ENCODE data around the gene C2orf49. TPM values are rescaled to one million over a fixed set of nuclear protein-coding genes. Genes with fewer than 3 reads are reported as not detected.

C2orf49 gene
- total and polyA plus RNA-seq, 10 of the 15 experiments (the other 5 are each of a cell fraction or from before 2014, with no cell fraction given), result 7.2 to 24.2 (median 15.5) TPM

DNA sequence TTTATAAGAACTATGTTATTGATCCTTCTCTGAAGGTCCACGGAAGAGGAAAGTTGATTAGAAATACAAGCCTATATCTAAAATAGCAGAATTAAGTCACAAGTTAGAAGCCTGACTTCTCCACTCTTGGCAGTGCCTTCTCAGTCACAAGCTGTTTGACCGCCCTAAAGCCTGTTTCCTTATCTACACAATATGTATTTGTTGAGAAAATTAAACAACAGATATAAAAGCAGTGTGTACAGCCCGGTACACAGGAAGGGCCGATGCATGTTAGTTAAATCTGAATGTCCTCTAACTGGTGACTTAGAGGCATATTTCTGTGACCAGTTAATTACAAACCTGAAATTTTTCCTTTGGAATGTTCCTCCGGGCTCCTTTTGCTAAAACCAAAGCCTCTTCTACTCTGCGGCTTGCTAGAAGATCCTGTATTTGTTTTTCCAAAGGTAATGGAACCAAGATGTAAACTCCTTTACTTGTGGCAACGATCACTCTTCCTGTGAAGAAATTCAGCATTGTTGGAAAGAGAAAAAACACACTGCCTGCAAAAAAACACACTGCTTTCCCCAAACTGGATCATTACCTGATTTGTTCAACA, 41.2 kb upstream of the C2orf49 start:
- in situ Hi-C loops (cut with MboI), result no loop called here
- H3K79me2 ChIP-seq (ENCODE audit: control insufficient read depth, insufficient read depth, low read length), result peaks cover 4% of the 10 kb centered on the region
- ChIA-PET POLR2A (no interaction called here), CTCF (interaction anchor here (0.6 to 4.3 kb wide), 2 partner anchors 12 to 14 kb away, joined by 3 to 15 read pairs; no protein-coding TSS in a partner anchor), RAD21 (ENCODE audit: unreplicated experiment) (no interaction called here), SMC1A (ENCODE audit: uncharacterized antibody, unreplicated experiment) (no interaction called here)
- no peak overlapping the region for H2AFZ ChIP-seq (ENCODE audit: control insufficient read depth, low read depth, low read length)
- DNase-seq (ENCODE audit: low read depth, low spot score) (no peak), ATAC-seq (no peak), FAIRE-seq (no peak)
- TF ChIP-seq TCF3 (IDR thresholded peaks at IDR 0.05; ENCODE audit: borderline replicate concordance, insufficient read depth, low read depth, low read length), result no peak
- no peak for TF ChIP-seq NFXL1 (IDR thresholded peaks at IDR 0.05; ENCODE audit: borderline replicate concordance)
- no peak for TF ChIP-seq PAX5 (IDR thresholded peaks at IDR 0.05; ENCODE audit: borderline replicate concordance, low read depth, low read length)
- TF ChIP-seq RUNX3 (IDR thresholded peaks at IDR 0.05; ENCODE audit: low read length), result no peak
- no peak for TF ChIP-seq NR2C1 (IDR thresholded peaks at IDR 0.05)
- TF ChIP-seq E2F4 (IDR thresholded peaks at IDR 0.05; ENCODE audit: low read depth, low read length), result no peak
- TF ChIP-seq, protein P1, sequence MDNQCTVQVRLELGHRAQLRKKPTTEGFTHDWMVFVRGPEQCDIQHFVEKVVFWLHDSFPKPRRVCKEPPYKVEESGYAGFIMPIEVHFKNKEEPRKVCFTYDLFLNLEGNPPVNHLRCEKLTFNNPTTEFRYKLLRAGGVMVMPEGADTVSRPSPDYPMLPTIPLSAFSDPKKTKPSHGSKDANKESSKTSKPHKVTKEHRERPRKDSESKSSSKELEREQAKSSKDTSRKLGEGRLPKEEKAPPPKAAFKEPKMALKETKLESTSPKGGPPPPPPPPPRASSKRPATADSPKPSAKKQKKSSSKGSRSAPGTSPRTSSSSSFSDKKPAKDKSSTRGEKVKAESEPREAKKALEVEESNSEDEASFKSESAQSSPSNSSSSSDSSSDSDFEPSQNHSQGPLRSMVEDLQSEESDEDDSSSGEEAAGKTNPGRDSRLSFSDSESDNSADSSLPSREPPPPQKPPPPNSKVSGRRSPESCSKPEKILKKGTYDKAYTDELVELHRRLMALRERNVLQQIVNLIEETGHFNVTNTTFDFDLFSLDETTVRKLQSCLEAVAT (IDR thresholded peaks at IDR 0.05), result no peak
- no peaks in the 10 kb centered on the region for H3K9me3 ChIP-seq (replicated peaks; ENCODE audit: control insufficient read depth, insufficient read depth, low read length)
- H4K20me1 ChIP-seq (ENCODE audit: control insufficient read depth, insufficient read depth), result no peaks in the 10 kb centered on the region; the same call in 1 of the 2 replicates
- intact Hi-C loops (cut with micrococcal nuclease; ENCODE audit: unreplicated experiment), result loop anchor here (5.0 kb wide), 1 partner anchor 46 kb away; no protein-coding TSS in a partner anchor
- BruUV-seq (replicated peaks), result no TSS peak
- H3K4me2 ChIP-seq (ENCODE audit: control insufficient read depth, insufficient read depth), result no peak overlapping the region
- peaks cover 10 to 34% of the 10 kb centered on the region in 2 experiments for H3K36me3 ChIP-seq (ENCODE audit: control insufficient read depth in 2 of 2, insufficient read depth in 2 of 2, low read length in 1 of 2)
- no peak overlapping the region for H3K27ac ChIP-seq (ENCODE audit: control insufficient read depth, insufficient read depth)
- WGBS (ENCODE audit: insufficient coverage, insufficient replicate concordance, low lambda C conversion rate, missing lambda C conversion rate), result 91% methylated on average over 7 of the region's 7 CpGs
- no peak overlapping the region for H3K9ac ChIP-seq (ENCODE audit: control insufficient read depth, insufficient read depth, low read length)
- no peaks in the 10 kb centered on the region for H3K4me1 ChIP-seq (ENCODE audit: control insufficient read depth, insufficient read depth, low read length)
- no peak overlapping the region for H3K4me3 ChIP-seq
- H3K27me3 ChIP-seq (replicated peaks in 1 of 2; ENCODE audit: control insufficient read depth in 2 of 2, insufficient read depth in 2 of 2, low read length in 1 of 2), result no peaks in the 10 kb centered on the region

Measured in GM12878 (cell line).